AG04450 (cell line): ENCODE data around the gene SNRNP35. TPM values are rescaled to one million over a fixed set of nuclear protein-coding genes. Genes with fewer than 3 reads are reported as not detected.
A peak's percentile ranks its signal among the peaks of the same experiment; 100 is the strongest.
"Not testable (repeated sequence)": the region's sequence is repeated elsewhere in the genome, so short reads cannot be mapped to it uniquely, and the experiment has no call there.

Source experiments
- CTCF ChIA-PET: fragments of 300-600, 350-600 bp; formaldehyde crosslinking; extraction: SDS; loops from one replicate; lab custom pipeline; 2022; ENCODE audit warnings: antibody characterized with exemption, inconsistent platforms; lab: Charles Lee
- POLR2A ChIA-PET: fragments of 350-600 bp; formaldehyde crosslinking; extraction: SDS; loops from one replicate; lab custom pipeline; 2021; ENCODE audit warnings: antibody characterized with exemption, inconsistent platforms; lab: Yijun Ruan, JAX
- DNase-seq: peaks from one replicate; pipeline ENCODE4 v3.0.0-alpha.2; 2011; ENCODE audit warnings: low read depth, low spot score
- H3K27ac ChIP-seq: one replicate; pipeline ENCODE4 v1.5.1; 2012; ENCODE audit warnings: low read depth, low read length, control low read depth
- H3K27me3 ChIP-seq: one replicate; pipeline ENCODE4 v1.6.0; 2012; ENCODE audit warnings: low read length; ENCODE audit not compliant: control insufficient read depth, insufficient read depth
- H3K4me3 ChIP-seq: 2 replicates; pipeline ENCODE4 v1.5.1; 2011; ENCODE audit warnings: mild to moderate bottlenecking, low read depth, low read length, control low read depth
- H3K9me3 ChIP-seq: 2 replicates; pipeline ENCODE4 v1.5.1; 2012; ENCODE audit warnings: low read length; ENCODE audit not compliant: control insufficient read depth, insufficient read depth
- CTCF ChIP-seq: IDR thresholded peaks from 2 replicates; pipeline ENCODE4 v1.5.1; 2011; ENCODE audit warnings: low read depth, low read length, control low read depth, inconsistent platforms
- polyA minus RNA-seq: library from RNA; depleted of rRNA, polyadenylated mRNA; stranded (reverse); fragments of >200 nt; gene quantifications from 2 replicates; pipeline ENCODE4 v1.2.3, GENCODE V29; 2011; rRNA and poly(A)+ RNA removed
- polyA plus RNA-seq: library from polyadenylated mRNA; depleted of rRNA; stranded (reverse); fragments of >200 nt; gene quantifications from 2 replicates; pipeline ENCODE4 v1.2.3, GENCODE V29; 2011; rRNA removed

SNRNP35 gene
- 12.1 and 13.0 TPM in 2 replicates for polyA plus RNA-seq
- 10.0 and 12.3 TPM in 2 replicates for polyA minus RNA-seq

- peak; percentile 49 for DNase-seq
- Histone ChIP-seq H3K4me3 (peak within 1 kb of the TSS; percentile 90), H3K27me3 (no peaks in the 10 kb centered on the region), H3K9me3 (no peaks in the 10 kb centered on the region; the same call in 1 of the 2 replicates), H3K27ac (peak within 1 kb of the TSS; percentile 99)
- POLR2A ChIA-PET: interaction anchor here (0.7 to 2.1 kb wide), 5 partner anchors 9 to 89 kb away, joined by 3 to 11 read pairs (median 6); partner anchors contain the start of gene KMT5A
- TF ChIP-seq CTCF: no peak; the same call in 1 of the 2 replicates
- CTCF ChIA-PET: no interaction called here
These were observed at the start of gene SNRNP35 for GRCh38 chr12:123457980-123458779. SNRNP35 (plus strand) TSS chr12:123458139; CDS start chr12:123465541, 7,402 bp downstream.

GRCh38 chr12:123408619-123409018 lies 49.3 kb upstream of the SNRNP35 start:
- POLR2A ChIA-PET, CTCF ChIA-PET, H3K27me3 ChIP-seq, H3K27ac ChIP-seq, H3K4me3 ChIP-seq, H3K9me3 ChIP-seq, DNase-seq: not testable (repeated sequence)

- H3K27ac ChIP-seq, H3K9me3 ChIP-seq, H3K4me3 ChIP-seq, H3K27me3 ChIP-seq, DNase-seq: not testable (repeated sequence)
- ChIA-PET CTCF (interaction anchor here (0.6 kb wide), 2 partner anchors 39 to 243 kb away, joined by 3 read pairs; no protein-coding TSS in a partner anchor), POLR2A (interaction anchor here (0.8 kb wide), 1 partner anchor 19 kb away, joined by 5 read pairs; no protein-coding TSS in a partner anchor)
These were observed 48.5 kb upstream of the SNRNP35 start for GRCh38 chr12:123409284-123410040.

- H3K4me3 ChIP-seq: no peak overlapping the region
- no peak overlapping the region for H3K27ac ChIP-seq
- POLR2A ChIA-PET: no interaction called here
- H3K9me3 ChIP-seq: no peaks in the 10 kb centered on the region
- CTCF ChIA-PET: no interaction called here
- DNase-seq: no peak
- H3K27me3 ChIP-seq: no peaks in the 10 kb centered on the region
- TF ChIP-seq CTCF: no peak
These were observed 47.9 kb upstream of the SNRNP35 start for GRCh38 chr12:123410041-123410412.

GRCh38 chr12:123421314-123421713 lies 36.6 kb upstream of the SNRNP35 start:
- Histone ChIP-seq H3K27ac (no peak overlapping the region), H3K4me3 (no peak overlapping the region), H3K9me3 (0 out of 2 replicates have a peak, but pooled peaks cover 3% of the 10 kb centered on the region), H3K27me3 (no peaks in the 10 kb centered on the region)
- no peak for TF ChIP-seq CTCF
- POLR2A ChIA-PET: no interaction called here
- DNase-seq: no peak
- CTCF ChIA-PET: no interaction called here
